ENCODE results near the gene KDM6A. TPM values are rescaled to one million over a fixed set of nuclear protein-coding genes. Genes with fewer than 3 reads are reported as not detected.

The KDM6A gene
- polyA plus RNA-seq, 1 donor (not counting 4 experiments of a cell fraction or from before 2014, with no cell fraction given), result 64.2 TPM

DNA sequence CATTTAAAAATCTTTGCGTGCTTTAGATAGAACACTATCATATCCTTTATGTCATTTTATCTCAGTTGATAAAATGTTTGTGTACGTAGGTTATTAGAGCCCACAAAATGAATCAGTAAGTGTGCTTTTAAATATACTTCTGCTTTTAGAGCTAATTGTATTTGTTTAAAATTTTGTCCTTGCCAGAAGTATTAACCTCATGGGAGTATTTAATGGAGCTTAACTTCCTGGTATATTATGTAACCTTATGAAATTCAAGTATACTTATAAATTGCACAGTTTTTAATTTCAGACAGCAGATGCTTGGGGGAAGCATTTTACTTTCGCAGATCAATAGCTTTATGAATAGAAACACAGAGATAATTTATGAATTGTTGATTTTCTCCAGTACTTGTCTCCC, 237.5 kb downstream of the KDM6A start:
- H3K4me1 ChIP-seq (ENCODE audit: control insufficient read depth, extremely low read depth, insufficient read depth, low read length), result no peaks in the 10 kb centered on the region
- FAIRE-seq (no peak), DNase-seq (ENCODE audit: low read depth, low spot score) (no peak)
- H3K27ac ChIP-seq (ENCODE audit: control insufficient read depth, insufficient read depth, low read length), result no peak overlapping the region
- no peak overlapping the region for H2AFZ ChIP-seq (ENCODE audit: control insufficient read depth, low read length)
- dilution Hi-C loops (cut with MboI; ENCODE audit: extremely low pct_ligation_motif_present, low sequenced_read_pairs), result no loop called here
- H3K4me2 ChIP-seq (ENCODE audit: control insufficient read depth, extremely low read depth, insufficient read depth, low read depth, low read length), result no peak overlapping the region
- H3K9me3 ChIP-seq (ENCODE audit: control insufficient read depth, low read depth, low read length), result no peaks in the 10 kb centered on the region
- no peak for TF ChIP-seq EZH2 (IDR thresholded peaks at IDR 0.05; ENCODE audit: low read length)
- TF ChIP-seq, protein P1, sequence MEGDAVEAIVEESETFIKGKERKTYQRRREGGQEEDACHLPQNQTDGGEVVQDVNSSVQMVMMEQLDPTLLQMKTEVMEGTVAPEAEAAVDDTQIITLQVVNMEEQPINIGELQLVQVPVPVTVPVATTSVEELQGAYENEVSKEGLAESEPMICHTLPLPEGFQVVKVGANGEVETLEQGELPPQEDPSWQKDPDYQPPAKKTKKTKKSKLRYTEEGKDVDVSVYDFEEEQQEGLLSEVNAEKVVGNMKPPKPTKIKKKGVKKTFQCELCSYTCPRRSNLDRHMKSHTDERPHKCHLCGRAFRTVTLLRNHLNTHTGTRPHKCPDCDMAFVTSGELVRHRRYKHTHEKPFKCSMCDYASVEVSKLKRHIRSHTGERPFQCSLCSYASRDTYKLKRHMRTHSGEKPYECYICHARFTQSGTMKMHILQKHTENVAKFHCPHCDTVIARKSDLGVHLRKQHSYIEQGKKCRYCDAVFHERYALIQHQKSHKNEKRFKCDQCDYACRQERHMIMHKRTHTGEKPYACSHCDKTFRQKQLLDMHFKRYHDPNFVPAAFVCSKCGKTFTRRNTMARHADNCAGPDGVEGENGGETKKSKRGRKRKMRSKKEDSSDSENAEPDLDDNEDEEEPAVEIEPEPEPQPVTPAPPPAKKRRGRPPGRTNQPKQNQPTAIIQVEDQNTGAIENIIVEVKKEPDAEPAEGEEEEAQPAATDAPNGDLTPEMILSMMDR (optimal IDR thresholded peaks at IDR 0.05 in 1 of 3, IDR thresholded peaks at IDR 0.05 in 1 of 3, conservative IDR thresholded peaks at IDR 0.05 in 1 of 3; ENCODE audit: extremely low read depth in 1 of 3, insufficient read depth in 2 of 3, low read length in 3 of 3), result no peak
- no peak overlapping the region for H3K9ac ChIP-seq (ENCODE audit: control insufficient read depth, extremely low read depth, insufficient read depth, low read length)
- H3K4me3 ChIP-seq (ENCODE audit: control insufficient read depth in 2 of 3, extremely low read depth in 1 of 3, insufficient read depth in 2 of 3, low read depth in 1 of 3, low read length in 3 of 3), result no peak overlapping the region
- peaks cover 8 to 12% of the 10 kb centered on the region in 2 experiments for H3K36me3 ChIP-seq (ENCODE audit: control insufficient read depth in 2 of 2, extremely low read depth in 1 of 2, insufficient read depth in 2 of 2, low read length in 2 of 2)
- H3K79me2 ChIP-seq (ENCODE audit: control insufficient read depth, insufficient read depth, low read length), result no peaks in the 10 kb centered on the region
- H3K27me3 ChIP-seq (ENCODE audit: control insufficient read depth, extremely low read depth, insufficient read depth, low read length), result no peaks in the 10 kb centered on the region
- no peaks in the 10 kb centered on the region for H4K20me1 ChIP-seq (ENCODE audit: control insufficient read depth, extremely low read depth, insufficient read depth, low read length)
- H3K9me1 ChIP-seq (ENCODE audit: control insufficient read depth, extremely low read depth, insufficient read depth, low read length), result no peaks in the 10 kb centered on the region

GRCh38 chrX:45126158-45126557, 253.2 kb downstream of the KDM6A start:
- TF ChIP-seq, protein P1 (optimal IDR thresholded peaks at IDR 0.05 in 1 of 3, IDR thresholded peaks at IDR 0.05 in 1 of 3, conservative IDR thresholded peaks at IDR 0.05 in 1 of 3; ENCODE audit: extremely low read depth in 1 of 3, insufficient read depth in 2 of 3, low read length in 3 of 3), result no peak
- TF ChIP-seq EZH2 (IDR thresholded peaks at IDR 0.05; ENCODE audit: low read length), result no peak
- Histone ChIP-seq H3K4me1 (ENCODE audit: control insufficient read depth, extremely low read depth, insufficient read depth, low read length) (no peaks in the 10 kb centered on the region), H3K9me1 (ENCODE audit: control insufficient read depth, extremely low read depth, insufficient read depth, low read length) (no peaks in the 10 kb centered on the region), H3K4me3 (ENCODE audit: control insufficient read depth in 2 of 3, extremely low read depth in 1 of 3, insufficient read depth in 2 of 3, low read depth in 1 of 3, low read length in 3 of 3) (no peak overlapping the region), H3K27ac (ENCODE audit: control insufficient read depth, insufficient read depth, low read length) (no peak overlapping the region), H3K36me3 (ENCODE audit: control insufficient read depth in 2 of 2, extremely low read depth in 1 of 2, insufficient read depth in 2 of 2, low read length in 2 of 2) (no peaks in the 10 kb centered on the region), H4K20me1 (ENCODE audit: control insufficient read depth, extremely low read depth, insufficient read depth, low read length) (no peaks in the 10 kb centered on the region), H3K9me3 (ENCODE audit: control insufficient read depth, low read depth, low read length) (no peaks in the 10 kb centered on the region), H3K9ac (ENCODE audit: control insufficient read depth, extremely low read depth, insufficient read depth, low read length) (no peak overlapping the region), H3K27me3 (ENCODE audit: control insufficient read depth, extremely low read depth, insufficient read depth, low read length) (peaks cover 3% of the 10 kb centered on the region), H3K4me2 (ENCODE audit: control insufficient read depth, extremely low read depth, insufficient read depth, low read depth, low read length) (no peak overlapping the region), H2AFZ (ENCODE audit: control insufficient read depth, low read length) (no peak overlapping the region), H3K79me2 (ENCODE audit: control insufficient read depth, insufficient read depth, low read length) (no peaks in the 10 kb centered on the region)
- FAIRE-seq (no peak), DNase-seq (ENCODE audit: low read depth, low spot score) (no peak)
- dilution Hi-C loops (cut with MboI; ENCODE audit: extremely low pct_ligation_motif_present, low sequenced_read_pairs), result no loop called here
